IgD-negative memory B cell (primary cell): Measurements from ENCODE around the gene MIEF1. TPM values are rescaled to one million over a fixed set of nuclear protein-coding genes. Genes with fewer than 3 reads are reported as not detected.

Experiments used
- polyA plus RNA-seq: library from polyadenylated mRNA; unstranded; fragments of 300-500 nt; fragmentation: Illumina TruSeq; gene quantifications from one replicate; pipeline ENCODE4 v1.2.3, GENCODE V29; 2021

MIEF1 gene
- polyA plus RNA-seq, 1 donor from 2014 or later = 24.8 TPM

Other genes starting within 250 kb of the MIEF1 start
- gene RPL3, start 182.7 kb upstream of the MIEF1 start, polyA plus RNA-seq = 4,030 TPM
- 9.1 TPM for gene SYNGR1, start 152.3 kb upstream of the MIEF1 start, polyA plus RNA-seq
- 2.7 TPM for gene TAB1, start 102.5 kb upstream of the MIEF1 start, polyA plus RNA-seq
- 2.1 TPM for gene MGAT3, start 45.3 kb upstream of the MIEF1 start, polyA plus RNA-seq
- 186 TPM for gene ATF4, start 18.3 kb downstream of the MIEF1 start, polyA plus RNA-seq
- 156 TPM for gene RPS19BP1, start 30.5 kb downstream of the MIEF1 start, polyA plus RNA-seq
- 0.04 TPM for gene CACNA1I, start 68.5 kb downstream of the MIEF1 start, polyA plus RNA-seq